HG02678 (cell line): ENCODE measurements around the gene IFT43.

Experiments
- ATAC-seq: cut with Tn5 transposase; IDR thresholded peaks from one replicate; pipeline ENCODE4 v1.9.1; 2021; ENCODE audit warnings: mild to moderate bottlenecking, moderate library complexity; ENCODE audit not compliant: unreplicated experiment

Gene IFT43

DNA sequence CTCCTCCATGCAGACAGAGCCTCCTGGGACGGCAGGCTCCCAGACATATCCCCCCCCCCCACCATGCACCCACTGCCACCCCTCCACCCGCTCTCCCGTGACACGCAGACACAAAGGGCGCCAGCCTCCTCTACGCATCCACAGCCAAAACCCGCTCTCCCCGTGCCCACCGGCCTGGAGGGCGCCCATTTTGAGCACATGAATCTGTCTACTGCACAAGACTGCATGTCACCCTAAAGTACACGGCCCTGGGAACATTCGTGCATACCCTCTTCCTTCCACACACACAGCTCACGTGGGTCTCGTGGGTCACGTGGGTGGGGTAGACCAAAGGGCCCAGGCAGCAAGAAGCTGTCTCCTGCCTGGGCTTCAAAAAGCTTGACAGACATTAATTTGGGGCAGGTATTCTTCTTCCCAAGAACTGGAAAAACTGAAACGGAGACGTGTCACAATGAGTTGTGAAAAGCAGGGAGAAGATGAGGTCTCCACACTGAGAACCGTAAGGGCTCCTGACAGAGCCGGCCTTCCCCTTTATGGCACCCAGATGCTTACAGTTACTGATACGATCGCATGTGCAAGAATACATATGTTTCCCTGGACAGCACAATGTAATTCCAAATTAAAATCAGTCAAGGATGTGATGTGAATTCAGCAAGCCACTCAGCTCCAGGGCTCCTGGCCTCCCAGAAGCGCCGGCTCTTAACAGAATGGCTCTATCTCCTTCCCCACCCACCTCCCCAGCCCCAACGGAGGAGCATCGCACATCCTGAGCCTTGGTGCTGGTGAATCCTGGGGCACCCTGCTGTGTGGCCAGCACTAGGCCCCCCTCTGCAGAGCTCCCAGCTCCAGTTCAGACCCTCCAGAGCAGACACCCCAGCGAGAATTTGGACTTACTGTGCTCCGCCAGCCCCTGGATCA lies 5.7 kb upstream of the IFT43 start:
- no peak for ATAC-seq

GRCh38 chr14:75980856-75981255 lies 4.7 kb upstream of the IFT43 start:
- ATAC-seq, result no peak

- peak; percentile 40 for ATAC-seq
Observed at GRCh38 chr14:75981426-75982265, 3.9 kb upstream of the IFT43 start, which contains the start of gene TGFB3. TSS of gene TGFB3 (minus strand) at chr14:75981995. CDS start at chr14:75980893, 1,102 bp downstream.

DNA sequence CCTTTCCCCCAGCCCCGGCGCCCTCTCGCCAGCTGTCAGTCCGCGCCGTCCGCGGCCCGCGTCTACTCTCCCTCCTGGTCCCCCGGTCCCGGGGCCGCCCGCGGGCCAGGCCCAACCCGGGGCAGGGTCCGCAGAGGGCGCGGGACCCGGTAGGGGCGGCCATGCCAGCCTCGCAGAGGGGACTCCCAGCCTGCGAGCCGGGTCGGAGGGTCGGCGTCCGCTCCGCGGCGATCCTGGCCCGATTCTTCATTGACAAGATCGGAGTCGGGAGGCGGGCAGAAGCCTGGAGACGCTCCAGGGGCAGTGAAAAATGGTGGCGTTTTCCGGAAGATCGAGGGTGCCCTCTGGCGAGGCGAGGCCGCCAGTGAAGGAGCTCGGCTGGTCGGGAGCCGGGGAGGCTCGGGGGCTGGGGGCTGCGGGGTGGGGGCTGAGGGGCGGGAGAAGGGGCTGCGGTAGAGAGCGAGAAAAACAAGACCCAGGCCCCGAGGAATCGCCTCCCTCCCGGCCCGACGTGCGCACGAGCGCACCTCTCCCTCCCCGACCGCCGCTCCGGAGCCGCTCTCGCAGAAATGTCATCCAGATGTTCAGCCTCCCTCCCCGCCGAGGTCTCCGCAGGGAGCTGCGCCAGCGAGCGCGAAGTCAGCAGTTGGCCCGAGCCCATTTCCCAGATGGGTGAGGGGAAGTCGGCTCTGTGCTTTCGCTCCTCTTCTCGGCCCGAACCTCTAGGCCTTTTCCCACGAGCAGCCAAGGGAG lies 3.1 kb upstream of the IFT43 start:
- peak; percentile 44 for ATAC-seq

DNA sequence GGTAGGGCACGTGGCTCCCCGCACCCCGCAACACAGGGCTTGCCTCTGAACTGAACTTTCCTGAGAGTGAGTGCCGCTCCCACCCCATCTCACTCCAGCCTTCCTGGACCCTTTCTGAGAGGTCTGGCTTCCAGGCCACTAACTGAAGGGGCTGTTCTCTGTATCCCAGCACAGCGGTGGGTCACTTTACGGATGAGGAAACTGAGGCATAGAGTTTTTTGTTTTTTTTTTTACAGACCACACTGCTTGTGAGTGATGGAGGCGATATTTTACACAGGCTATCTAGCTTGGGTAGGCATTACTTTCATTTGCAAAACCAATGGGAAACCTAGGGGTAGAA lies 2.6 kb upstream of the IFT43 start:
- ATAC-seq, result no peak

DNA sequence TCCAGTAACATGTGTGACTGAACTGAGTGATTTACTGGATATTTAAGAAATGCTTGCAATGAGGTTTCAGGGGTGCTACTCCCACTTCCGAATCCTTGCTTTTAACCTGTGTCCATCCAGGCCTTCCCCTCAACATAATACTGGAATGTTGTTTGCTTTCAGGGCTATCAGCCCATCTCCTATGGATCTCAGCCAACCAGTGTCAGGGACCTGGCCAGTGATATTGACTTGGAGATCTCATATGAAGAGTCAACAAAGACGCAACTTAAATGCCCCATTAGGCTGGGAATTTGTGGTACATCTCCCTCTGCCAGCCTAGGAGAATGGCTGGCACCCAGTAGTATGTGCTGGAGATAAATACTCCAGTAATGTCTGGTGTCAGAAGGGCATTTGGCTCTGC lies 889 bp upstream of the IFT43 start:
- ATAC-seq, result no peak

DNA sequence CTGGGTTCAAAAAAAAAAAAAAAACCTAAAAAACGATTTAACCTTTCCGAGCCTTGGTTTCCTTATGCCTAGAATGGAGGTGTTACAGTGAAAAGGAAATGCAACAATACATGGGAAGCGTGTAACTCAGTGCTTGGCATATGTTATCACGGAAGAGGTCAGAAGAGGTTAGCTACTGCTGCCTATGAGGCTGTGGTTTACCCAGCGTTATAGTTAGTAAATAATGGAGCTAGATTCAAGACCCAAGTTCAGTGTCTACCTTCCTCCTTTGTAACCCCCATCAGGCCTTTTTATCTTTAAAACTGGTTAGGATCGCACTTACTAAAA lies 839 bp downstream of the IFT43 start:
- no peak for ATAC-seq

- no peak for ATAC-seq
Observed at GRCh38 chr14:75987201-75987970, 1.8 kb downstream of the IFT43 start.

DNA sequence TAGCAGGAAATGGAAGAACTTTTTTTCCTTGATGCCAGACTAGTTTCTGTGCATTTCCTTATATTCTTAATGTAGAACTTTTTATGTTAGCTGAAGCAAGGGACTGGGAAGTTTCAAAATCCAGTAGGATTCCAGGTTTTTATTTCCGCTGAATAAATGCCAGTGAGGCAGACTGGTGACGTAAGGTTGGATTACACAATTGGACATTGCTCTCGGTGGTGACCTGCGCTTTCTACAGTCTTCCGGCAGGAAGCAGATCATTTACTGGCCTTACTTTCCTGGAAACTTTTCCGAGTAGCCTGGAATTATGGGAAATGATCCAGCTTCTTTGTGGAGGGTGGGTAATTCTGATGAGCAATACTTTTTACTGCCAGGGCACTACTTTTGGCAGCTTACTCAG lies 3.6 kb downstream of the IFT43 start:
- no peak for ATAC-seq

- no peak for ATAC-seq
Observed at GRCh38 chr14:75990297-75990696, 4.7 kb downstream of the IFT43 start.

- ATAC-seq, result no peak
Observed at GRCh38 chr14:75991753-75992152, 6.2 kb downstream of the IFT43 start.

DNA sequence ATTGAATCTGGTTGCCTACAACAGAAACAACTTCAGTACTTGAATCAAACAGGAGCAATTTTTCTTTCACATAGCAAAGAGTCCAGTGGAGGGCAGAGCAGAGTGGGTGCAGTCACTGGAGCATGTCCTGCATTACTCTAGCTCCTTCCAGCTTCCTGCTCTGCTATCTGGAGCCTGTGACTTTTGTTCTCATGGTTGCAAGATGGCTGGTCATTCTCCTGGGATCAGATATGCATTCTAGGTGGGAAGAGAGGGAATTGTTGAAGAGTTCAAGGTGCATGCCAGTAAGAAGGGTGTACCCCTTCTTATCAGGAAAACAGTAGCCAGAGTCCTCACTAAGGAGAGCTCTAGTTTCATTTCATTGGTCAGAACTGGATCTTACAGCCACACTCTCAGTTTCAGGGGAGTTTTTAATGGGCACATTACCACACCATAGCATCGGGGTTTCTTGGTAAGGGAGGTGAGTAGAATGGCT lies 8.0 kb downstream of the IFT43 start:
- ATAC-seq, result peak; percentile 76

DNA sequence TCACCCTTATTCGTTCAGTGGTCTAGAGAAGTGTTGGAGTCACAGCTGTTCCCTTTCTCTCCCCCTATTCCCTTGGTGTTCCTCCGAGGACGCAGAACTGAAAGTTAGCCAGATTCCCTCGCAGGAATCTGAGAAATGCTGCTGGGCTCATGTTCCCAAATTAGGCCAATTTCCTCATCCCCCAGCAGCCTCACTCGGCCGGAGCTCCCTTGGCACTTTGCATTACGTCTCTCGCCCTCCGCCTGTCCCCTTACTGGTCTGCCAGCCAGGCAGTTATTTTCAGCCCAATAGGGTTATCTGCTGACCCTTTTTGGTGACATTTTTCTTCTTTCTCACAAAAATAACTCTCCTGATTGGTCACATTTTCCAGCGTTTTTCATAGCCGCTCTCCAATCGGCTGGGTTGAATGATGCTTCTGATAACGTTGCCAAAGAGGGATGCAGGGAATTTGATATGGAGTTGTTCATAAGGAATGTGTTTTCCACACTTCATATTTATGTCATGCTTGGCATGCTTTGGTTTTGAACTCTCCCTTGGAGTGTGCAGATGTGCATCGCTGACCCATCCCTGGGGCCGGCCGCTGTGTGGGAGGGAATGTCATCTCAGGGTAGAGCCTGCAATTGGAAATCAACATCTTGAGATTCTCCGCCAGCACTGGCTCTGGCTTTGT lies 9.9 kb downstream of the IFT43 start:
- ATAC-seq, result no peak

DNA sequence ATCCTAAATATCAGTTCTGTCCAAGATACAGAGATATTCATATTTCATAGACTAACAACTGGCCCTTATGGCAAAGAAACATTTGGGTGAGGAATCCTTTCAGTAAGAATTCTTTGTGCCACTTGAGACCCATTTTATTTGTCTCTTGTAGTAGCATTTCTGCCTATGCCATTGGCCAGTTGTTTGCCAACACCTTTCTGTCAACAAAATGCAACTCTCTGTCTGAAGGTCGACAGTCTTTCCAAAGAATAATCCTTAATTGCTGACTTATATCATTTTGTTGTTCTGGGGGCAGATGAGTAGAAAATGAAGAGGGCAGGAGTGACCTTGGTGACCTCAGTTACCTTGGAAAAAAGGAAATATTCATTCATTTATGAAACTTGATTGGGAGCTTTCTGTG lies 10.9 kb downstream of the IFT43 start:
- ATAC-seq, result no peak

GRCh38 chr14:75999511-76000190 lies 14.1 kb downstream of the IFT43 start:
- ATAC-seq, result no peak

DNA sequence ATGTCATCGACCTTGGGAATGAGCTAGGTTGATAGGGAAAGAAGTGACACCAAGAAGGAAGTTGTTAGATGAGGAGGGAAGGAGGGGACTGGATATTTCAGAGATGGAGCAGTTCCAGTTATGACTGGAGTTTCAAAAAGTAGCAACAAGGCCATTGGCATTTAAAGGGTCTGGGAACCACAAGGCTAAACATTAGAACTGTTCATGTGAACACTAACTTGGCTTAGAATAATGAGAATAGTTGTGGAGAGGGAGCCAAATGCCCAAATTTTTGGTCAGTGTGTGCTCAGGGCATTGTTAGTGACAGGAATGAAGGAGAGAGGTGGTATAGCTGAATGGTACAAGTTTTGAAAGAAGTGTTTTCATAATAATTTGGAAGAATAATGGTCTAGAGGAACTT lies 16.8 kb downstream of the IFT43 start:
- ATAC-seq, result no peak

DNA sequence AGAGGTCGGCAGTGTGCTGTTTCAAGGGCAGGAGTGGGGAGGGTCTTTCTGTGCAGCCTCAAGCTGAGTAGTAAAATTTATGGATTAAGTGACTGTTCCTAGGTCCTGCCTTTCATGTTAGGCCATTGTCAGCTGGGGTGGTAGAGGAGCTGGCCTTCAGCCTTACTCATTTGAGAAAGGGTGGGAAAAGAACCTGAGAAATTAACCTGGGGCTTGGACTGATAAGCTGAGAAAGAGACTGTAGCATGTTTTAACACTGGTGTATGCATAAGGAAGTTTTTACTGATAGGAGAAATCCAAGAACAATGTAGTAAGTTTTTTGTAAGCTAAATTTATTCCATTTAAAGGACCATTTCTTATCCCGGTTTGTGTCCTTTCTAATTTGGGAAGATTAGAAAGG lies 20.7 kb downstream of the IFT43 start:
- ATAC-seq, result no peak

GRCh38 chr14:76007379-76007778 lies 21.8 kb downstream of the IFT43 start:
- ATAC-seq, result no peak

GRCh38 chr14:76007852-76008251 lies 22.3 kb downstream of the IFT43 start:
- ATAC-seq, result no peak
